ENCODE data around the gene PIK3C2G.

GRCh38 chr12:18486036-18486435, 224.7 kb downstream of the PIK3C2G start:
- TF ChIP-seq ZFP37 (CRISPR knock-in tag; IDR thresholded peaks at IDR 0.05; ENCODE audit: borderline replicate concordance) (no peak), GABPA (IDR thresholded peaks at IDR 0.05; ENCODE audit: low read depth, low read length) (no peak), GABPA (CRISPR knock-in tag; IDR thresholded peaks at IDR 0.05; ENCODE audit: low read depth) (no peak), HOXA7 (CRISPR knock-in tag; IDR thresholded peaks at IDR 0.05) (no peak), CTCF (CRISPR knock-in tag; IDR thresholded peaks at IDR 0.05) (no peak), ZSCAN21 (CRISPR knock-in tag; IDR thresholded peaks at IDR 0.05; ENCODE audit: borderline replicate concordance) (no peak), ZNF382 (CRISPR knock-in tag; IDR thresholded peaks at IDR 0.05; ENCODE audit: borderline replicate concordance) (no peak), ESRRA (CRISPR knock-in tag; IDR thresholded peaks at IDR 0.05; ENCODE audit: low read depth) (no peak), ZBTB7A (CRISPR knock-in tag; IDR thresholded peaks at IDR 0.05) (no peak), ZNF747 (CRISPR knock-in tag; IDR thresholded peaks at IDR 0.05; ENCODE audit: borderline replicate concordance) (no peak), YY1 (IDR thresholded peaks at IDR 0.05; ENCODE audit: insufficient read depth, insufficient replicate concordance, low read depth, low read length) (no peak), TEAD2 (CRISPR knock-in tag; IDR thresholded peaks at IDR 0.05) (no peak), EP300 (IDR thresholded peaks at IDR 0.05; ENCODE audit: low read depth in 2 of 2, low read length in 2 of 2) (no peak), EP300 (CRISPR knock-in tag; IDR thresholded peaks at IDR 0.05; ENCODE audit: borderline replicate concordance) (no peak), NPAS2 (CRISPR knock-in tag; IDR thresholded peaks at IDR 0.05; ENCODE audit: borderline replicate concordance) (no peak)
